ENCODE data around the gene SERPINE3.

Gene SERPINE3

DNA sequence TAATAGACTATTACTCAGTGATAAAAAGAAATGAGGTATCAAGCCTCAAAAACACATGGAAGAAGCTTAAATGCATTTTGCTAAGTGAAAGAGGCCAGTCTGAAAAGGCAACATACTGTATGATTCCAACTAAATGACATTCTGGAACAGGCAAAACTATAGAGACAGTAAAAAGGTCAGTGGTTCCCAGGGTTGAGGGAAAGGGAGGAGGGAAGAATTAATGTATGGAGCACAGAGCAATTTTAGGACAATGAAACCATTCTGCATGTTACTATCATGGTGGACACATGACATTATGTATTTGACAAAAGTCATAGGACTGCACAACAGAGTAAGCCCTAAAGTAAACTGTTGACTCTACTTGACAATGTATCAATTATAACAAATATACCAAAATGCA lies 5.7 kb upstream of the SERPINE3 start:
- no peak overlapping the region for H3K27ac Mint-ChIP-seq
- no peaks in the 10 kb centered on the region for H3K9me3 Mint-ChIP-seq
- H3K36me3 Mint-ChIP-seq (ENCODE audit: low read depth), result no peaks in the 10 kb centered on the region

DNA sequence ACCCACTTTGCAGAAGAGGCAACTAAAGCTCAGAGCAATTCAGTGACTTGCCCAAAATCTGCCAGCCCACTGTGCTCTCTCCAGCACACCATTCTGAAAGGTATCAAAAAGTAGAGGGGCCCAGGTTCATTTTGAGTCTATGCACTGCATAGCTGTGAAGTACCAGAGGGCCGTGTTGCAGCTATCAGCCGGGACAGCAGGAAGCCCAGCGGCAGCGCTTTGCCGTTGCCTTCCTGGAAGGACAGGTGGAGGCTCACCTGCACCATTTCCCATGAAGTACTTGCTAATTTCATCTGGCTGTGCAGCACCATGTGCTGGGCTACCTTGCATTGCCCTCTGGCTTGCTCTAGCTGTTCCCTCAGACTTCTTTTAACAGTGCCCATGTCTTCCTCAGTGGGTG lies 2.7 kb upstream of the SERPINE3 start:
- no peaks in the 10 kb centered on the region for H3K9me3 Mint-ChIP-seq

More for the DNA sequence above, 5.7 kb upstream of the SERPINE3 start:
- Mint-ChIP-seq H3K27me3 (ENCODE audit: low read depth) (peaks cover 13% of the 10 kb centered on the region), H3K4me1 (ENCODE audit: low read depth) (peaks cover 18% of the 10 kb centered on the region), H3K4me3 (no peak overlapping the region)
- no peak for DNase-seq (ENCODE audit: low spot score)

DNA sequence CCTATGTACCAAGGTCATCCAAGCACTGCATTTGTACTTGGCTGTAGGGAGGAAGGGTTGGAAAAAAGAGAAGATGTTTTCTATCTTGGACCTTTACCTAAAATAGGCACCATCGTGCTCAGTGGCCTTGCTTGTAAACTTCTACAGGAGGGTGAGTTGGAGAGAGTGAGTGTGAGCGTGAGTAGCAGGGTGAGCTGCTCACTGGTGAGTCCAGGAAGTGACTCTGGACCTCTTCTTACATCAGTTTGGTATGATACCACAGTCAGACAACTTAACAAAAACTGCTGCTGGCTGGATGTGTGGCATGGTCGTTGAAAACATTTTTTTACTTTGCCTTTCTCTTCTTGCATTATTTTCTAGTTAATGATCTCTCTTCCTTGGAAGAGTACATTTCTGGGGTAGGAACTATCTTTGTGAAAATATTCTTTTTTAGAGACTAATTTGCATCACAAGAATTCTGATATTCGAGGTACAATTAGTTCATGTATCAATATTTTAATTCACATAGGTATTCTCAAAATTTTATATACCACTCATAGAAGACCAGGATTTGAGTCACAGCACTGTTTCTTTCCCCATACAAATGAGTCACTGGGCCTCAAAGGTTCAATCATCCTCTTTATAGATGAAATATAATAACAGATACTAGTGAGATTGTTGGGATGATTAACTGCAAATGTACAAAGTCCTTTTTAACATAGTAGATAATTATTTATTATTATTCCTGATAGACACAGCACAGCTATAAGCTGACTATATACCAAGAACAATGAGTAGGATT lies 651 bp downstream of the SERPINE3 start:
- no peak for DNase-seq (ENCODE audit: low spot score)
- Mint-ChIP-seq H3K9me3 (no peaks in the 10 kb centered on the region), H3K4me1 (ENCODE audit: low read depth) (peaks cover 4% of the 10 kb centered on the region)

More for the DNA sequence above, 2.7 kb upstream of the SERPINE3 start:
- H3K36me3 Mint-ChIP-seq (ENCODE audit: low read depth), result no peaks in the 10 kb centered on the region
- H3K27me3 Mint-ChIP-seq (ENCODE audit: low read depth), result peaks cover 13% of the 10 kb centered on the region
- peaks cover 11% of the 10 kb centered on the region for H3K4me1 Mint-ChIP-seq (ENCODE audit: low read depth)
- no peak for DNase-seq (ENCODE audit: low spot score)
- H3K27ac Mint-ChIP-seq, result no peak overlapping the region
- no peak overlapping the region for H3K4me3 Mint-ChIP-seq

DNA sequence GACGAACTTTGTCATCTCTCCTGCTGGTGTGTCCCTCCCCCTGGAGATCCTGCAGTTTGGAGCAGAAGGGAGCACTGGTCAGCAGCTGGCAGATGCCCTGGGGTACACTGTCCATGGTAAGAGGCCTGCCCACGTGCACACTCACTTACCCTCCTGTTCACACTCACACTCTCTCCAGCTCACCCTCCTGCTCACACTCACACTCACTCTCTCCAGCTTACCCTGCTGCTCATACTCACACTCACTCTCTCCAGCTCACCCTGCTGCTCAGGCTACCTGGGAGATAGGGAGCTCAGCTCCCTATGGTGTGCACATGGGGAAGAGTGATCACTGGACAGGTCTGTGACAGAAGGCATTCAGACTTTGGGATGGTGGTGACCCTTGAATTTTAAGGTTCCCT lies 1.7 kb downstream of the SERPINE3 start:
- Mint-ChIP-seq H3K36me3 (ENCODE audit: low read depth) (no peaks in the 10 kb centered on the region), H3K9me3 (no peaks in the 10 kb centered on the region), H3K4me1 (ENCODE audit: low read depth) (peaks cover 4% of the 10 kb centered on the region), H3K4me3 (no peak overlapping the region), H3K27ac (no peak overlapping the region), H3K27me3 (ENCODE audit: low read depth) (peaks cover 3% of the 10 kb centered on the region)
- no peak for DNase-seq (ENCODE audit: low spot score)

More for the DNA sequence above, 651 bp downstream of the SERPINE3 start:
- no peak overlapping the region for H3K27ac Mint-ChIP-seq
- H3K27me3 Mint-ChIP-seq (ENCODE audit: low read depth), result peaks cover 7% of the 10 kb centered on the region
- no peak overlapping the region for H3K4me3 Mint-ChIP-seq
- H3K36me3 Mint-ChIP-seq (ENCODE audit: low read depth), result no peaks in the 10 kb centered on the region

DNA sequence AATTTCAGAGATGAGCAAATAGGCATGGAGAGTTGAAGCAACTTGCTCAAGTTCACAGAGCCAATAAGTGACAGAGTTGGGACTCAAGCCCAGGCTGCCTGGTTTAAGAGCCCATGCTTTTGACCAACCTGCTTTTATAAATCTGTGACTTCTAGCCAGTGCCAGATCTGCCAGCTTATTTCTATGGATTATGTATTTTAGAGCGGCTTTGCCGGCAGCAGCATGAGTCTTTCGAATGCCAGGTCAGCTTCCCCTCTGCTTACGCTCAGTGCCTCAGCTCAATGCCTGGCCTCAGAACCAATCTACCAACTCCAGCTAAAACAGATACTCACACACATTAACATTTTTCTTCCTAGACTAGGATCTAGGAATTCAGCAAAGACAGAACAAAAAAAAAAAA lies 2.3 kb downstream of the SERPINE3 start:
- Mint-ChIP-seq H3K4me1 (ENCODE audit: low read depth) (peaks cover 4% of the 10 kb centered on the region), H3K36me3 (ENCODE audit: low read depth) (no peaks in the 10 kb centered on the region), H3K4me3 (no peak overlapping the region), H3K27me3 (ENCODE audit: low read depth) (no peaks in the 10 kb centered on the region), H3K9me3 (no peaks in the 10 kb centered on the region), H3K27ac (no peak overlapping the region)
- DNase-seq (ENCODE audit: low spot score), result no peak

DNA sequence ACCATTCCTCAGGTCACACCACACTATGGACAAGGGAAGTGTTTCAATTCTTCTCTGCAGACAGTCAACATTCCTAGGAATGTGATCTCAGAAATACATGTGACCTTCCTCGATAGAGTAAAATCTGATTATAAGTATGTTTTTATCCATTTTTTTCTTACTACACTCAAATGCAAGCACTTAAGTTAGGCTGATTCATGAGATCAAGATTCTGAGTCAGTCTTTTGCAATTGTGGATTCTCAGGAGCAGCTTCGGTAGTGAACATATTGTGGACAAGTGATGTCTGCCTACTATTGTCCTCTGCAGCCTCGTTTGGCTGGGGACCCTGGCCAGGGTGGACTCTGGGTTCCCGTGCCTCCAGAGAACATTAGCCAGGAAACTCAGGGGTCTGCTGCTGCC lies 3.2 kb downstream of the SERPINE3 start:
- Mint-ChIP-seq H3K9me3 (no peaks in the 10 kb centered on the region), H3K27me3 (ENCODE audit: low read depth) (no peaks in the 10 kb centered on the region), H3K36me3 (ENCODE audit: low read depth) (no peaks in the 10 kb centered on the region), H3K27ac (no peak overlapping the region), H3K4me1 (ENCODE audit: low read depth) (peaks cover 4% of the 10 kb centered on the region), H3K4me3 (no peak overlapping the region)
- no peak for DNase-seq (ENCODE audit: low spot score)

DNA sequence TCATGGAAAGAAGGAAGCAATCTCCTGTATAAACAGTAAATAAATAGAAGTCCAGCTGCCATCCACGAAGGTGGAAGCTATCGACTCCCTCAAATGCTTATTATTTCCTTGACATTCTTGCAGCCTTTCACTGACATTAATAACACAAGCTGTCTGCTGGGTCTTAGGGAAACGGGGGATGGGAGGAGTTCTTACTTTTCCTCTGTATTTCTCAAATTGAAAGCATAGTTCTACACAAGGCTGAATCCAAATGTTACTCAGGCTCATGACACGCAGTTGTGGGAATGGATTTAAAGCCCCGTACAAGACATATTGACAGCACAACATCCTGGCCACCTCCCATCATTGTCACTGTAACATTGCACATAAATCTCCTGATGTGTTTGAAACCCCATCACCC lies 4.0 kb downstream of the SERPINE3 start:
- H3K27me3 Mint-ChIP-seq (ENCODE audit: low read depth), result no peaks in the 10 kb centered on the region
- no peak overlapping the region for H3K27ac Mint-ChIP-seq

DNA sequence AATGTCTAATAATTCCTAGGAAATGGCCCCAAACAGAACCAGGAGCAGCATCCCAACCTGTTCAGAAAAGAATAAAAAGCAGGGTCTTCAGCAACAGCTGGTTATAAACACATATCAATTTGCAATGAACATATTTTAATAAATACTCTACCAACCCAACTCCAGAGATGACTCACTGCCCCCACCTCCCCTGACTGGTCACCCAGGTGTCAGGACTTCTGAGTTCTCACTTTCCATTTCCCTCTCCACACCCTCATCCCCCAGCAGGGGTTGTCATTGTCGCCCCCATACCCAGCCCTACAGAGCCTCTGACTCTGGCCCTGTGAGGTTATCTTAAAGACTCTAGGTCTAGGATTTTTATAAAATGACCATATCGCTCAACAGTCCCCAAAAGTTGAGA lies 6.9 kb downstream of the SERPINE3 start:
- H3K4me1 Mint-ChIP-seq (ENCODE audit: low read depth), result no peaks in the 10 kb centered on the region
- H3K36me3 Mint-ChIP-seq (ENCODE audit: low read depth), result no peaks in the 10 kb centered on the region
- H3K27ac Mint-ChIP-seq, result no peak overlapping the region
- no peak overlapping the region for H3K4me3 Mint-ChIP-seq
- no peaks in the 10 kb centered on the region for H3K9me3 Mint-ChIP-seq
- no peaks in the 10 kb centered on the region for H3K27me3 Mint-ChIP-seq (ENCODE audit: low read depth)
- DNase-seq (ENCODE audit: low spot score), result no peak

More for the DNA sequence above, 4.0 kb downstream of the SERPINE3 start:
- no peaks in the 10 kb centered on the region for H3K9me3 Mint-ChIP-seq
- DNase-seq (ENCODE audit: low spot score), result no peak
- peaks cover 4% of the 10 kb centered on the region for H3K4me1 Mint-ChIP-seq (ENCODE audit: low read depth)
- H3K36me3 Mint-ChIP-seq (ENCODE audit: low read depth), result no peaks in the 10 kb centered on the region
- H3K4me3 Mint-ChIP-seq, result no peak overlapping the region

DNA sequence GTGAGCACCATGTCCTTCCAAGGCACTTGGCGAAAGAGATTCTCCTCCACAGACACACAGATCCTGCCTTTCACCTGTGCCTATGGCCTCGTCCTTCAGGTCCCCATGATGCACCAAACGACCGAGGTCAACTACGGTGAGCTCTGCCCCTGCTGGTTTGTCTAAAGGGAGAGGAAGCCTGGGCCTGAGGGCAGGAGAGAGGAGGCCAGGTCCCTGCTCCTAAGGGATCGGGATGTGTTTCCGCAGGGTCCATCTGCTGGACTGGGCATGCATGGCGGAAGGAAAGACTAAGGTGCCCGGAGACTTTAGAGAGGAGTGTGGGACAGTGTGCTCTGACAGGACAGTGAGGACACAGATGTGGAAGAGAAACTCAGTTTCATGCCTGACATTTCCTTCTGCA lies 7.6 kb downstream of the SERPINE3 start:
- DNase-seq (ENCODE audit: low spot score), result no peak
- Mint-ChIP-seq H3K36me3 (ENCODE audit: low read depth) (no peaks in the 10 kb centered on the region), H3K27me3 (ENCODE audit: low read depth) (peaks cover 3% of the 10 kb centered on the region), H3K4me1 (ENCODE audit: low read depth) (no peaks in the 10 kb centered on the region), H3K27ac (no peak overlapping the region), H3K4me3 (no peak overlapping the region), H3K9me3 (no peaks in the 10 kb centered on the region)

DNA sequence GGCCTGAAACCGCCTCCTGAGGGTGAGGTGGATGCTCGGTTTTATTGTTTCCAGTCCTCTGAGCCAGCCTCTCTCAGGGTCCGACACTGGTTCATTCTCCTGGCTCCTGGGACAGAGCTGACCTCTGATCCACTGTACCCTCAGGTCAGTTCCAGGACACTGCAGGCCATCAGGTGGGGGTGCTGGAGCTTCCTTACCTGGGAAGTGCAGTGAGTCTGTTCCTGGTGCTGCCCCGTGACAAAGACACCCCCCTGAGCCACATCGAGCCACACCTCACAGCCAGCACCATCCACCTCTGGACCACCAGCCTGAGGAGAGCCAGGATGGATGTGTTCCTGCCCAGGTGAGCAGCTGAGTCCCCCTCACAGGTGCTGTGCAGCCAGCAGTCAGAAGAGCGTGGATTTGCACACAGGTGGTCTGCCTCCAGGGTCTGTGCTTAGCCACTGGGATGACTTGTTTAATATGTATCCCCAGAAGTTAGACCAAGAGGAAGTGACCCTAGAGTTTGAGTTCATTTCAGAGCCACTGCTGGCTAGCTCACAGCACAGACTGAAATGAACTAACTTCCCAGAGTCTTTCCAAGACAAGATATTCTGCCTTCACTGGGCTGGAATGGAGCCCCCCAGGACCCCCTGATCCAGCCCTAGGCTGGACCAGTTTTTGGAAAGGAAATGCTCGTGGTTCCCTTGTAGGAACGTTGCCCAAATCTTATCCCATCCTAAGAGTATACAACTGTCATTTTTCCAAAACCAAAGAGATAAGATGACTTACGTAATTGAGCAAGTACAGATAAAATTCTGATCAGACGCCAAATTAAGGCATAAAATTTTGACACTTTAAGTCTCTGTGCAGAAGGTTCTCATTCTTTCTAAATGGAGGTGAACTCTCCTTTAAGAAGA lies 8.8 kb downstream of the SERPINE3 start:
- Mint-ChIP-seq H3K27ac (no peak overlapping the region), H3K4me1 (ENCODE audit: low read depth) (no peaks in the 10 kb centered on the region), H3K36me3 (ENCODE audit: low read depth) (no peaks in the 10 kb centered on the region), H3K27me3 (ENCODE audit: low read depth) (peaks cover 3% of the 10 kb centered on the region), H3K4me3 (no peak overlapping the region), H3K9me3 (no peaks in the 10 kb centered on the region)
- no peak for DNase-seq (ENCODE audit: low spot score)

DNA sequence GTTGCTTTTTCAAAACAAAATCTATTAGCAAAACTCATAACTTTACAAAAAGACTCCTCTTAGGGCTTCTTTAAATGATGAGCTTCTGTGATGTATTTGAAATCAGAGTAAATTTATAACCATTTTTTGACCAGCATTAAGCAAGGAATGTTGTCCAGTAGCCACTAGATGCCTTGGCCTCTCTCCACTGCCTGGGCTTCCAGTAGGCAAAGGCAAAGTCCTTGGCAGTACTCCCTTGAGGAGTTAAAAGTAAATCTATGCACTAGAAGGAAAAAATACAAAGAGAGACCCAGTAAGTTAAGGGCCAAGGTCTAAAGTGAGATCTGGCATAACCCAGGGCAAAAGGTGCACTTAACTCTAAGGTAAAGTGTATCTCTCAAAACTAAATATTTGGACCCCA lies 9.5 kb downstream of the SERPINE3 start:
- Mint-ChIP-seq H3K36me3 (ENCODE audit: low read depth) (no peaks in the 10 kb centered on the region), H3K4me1 (ENCODE audit: low read depth) (no peaks in the 10 kb centered on the region), H3K9me3 (no peaks in the 10 kb centered on the region), H3K27me3 (ENCODE audit: low read depth) (peaks cover 3% of the 10 kb centered on the region), H3K4me3 (no peak overlapping the region), H3K27ac (no peak overlapping the region)
- no peak for DNase-seq (ENCODE audit: low spot score)

DNA sequence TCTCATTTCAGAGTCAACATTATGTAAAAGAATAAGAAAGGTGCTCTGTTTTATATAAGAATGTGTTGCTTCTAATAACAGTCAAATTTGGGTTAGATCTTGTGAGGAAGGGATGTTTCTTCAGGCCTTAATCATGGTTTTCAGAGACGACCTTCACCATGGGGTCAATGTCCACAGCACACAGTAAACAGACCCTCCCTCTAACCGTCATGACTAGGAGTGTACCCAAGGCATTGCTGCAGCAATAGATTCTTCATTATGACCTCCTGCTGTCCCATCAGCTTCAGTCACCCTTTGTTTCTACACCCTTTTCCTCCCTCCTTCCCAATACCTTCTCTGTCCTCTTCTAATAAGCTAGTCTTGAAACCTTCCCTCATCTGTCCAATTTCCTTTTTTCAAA lies 15.7 kb downstream of the SERPINE3 start:
- no peak overlapping the region for H3K27ac Mint-ChIP-seq
- H3K4me1 Mint-ChIP-seq (ENCODE audit: low read depth), result no peaks in the 10 kb centered on the region
- H3K4me3 Mint-ChIP-seq, result no peak overlapping the region
- peaks cover 1% of the 10 kb centered on the region for H3K36me3 Mint-ChIP-seq (ENCODE audit: low read depth)
- no peak for DNase-seq (ENCODE audit: low spot score)
- H3K27me3 Mint-ChIP-seq (ENCODE audit: low read depth), result peaks cover 3% of the 10 kb centered on the region
- no peaks in the 10 kb centered on the region for H3K9me3 Mint-ChIP-seq

DNA sequence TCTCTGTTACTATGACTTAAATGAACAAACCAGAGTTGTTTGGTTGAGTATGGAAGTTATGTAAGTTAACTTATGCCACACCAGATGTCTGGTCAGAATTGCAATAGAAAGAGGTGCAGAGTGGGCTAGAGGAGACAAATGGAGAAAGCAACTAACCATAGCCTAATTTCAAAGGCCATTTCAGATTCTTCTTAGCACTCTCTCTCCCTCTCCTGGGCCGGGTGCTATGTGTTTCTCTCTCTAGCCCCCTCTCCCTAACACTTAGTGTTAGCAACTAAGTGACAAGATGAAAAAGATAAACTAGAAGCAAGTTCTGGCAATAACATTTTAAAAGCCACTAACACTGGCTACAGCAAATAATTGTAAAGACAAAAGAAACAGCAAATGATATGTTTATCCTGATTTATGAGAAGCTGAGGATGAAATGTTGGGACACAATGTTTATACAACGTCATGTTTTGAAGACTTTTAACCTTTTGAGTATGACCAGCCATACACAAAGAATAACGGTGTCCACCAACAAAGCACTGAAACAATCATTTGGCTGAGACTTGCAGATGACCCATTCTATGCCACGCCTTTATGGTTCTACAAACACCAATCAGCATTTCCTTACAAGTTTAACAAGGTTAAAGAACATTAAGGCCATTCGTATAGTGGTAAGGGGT lies 18.6 kb downstream of the SERPINE3 start:
- Mint-ChIP-seq H3K27ac (no peak overlapping the region), H3K27me3 (ENCODE audit: low read depth) (no peaks in the 10 kb centered on the region), H3K4me1 (ENCODE audit: low read depth) (no peaks in the 10 kb centered on the region), H3K4me3 (no peak overlapping the region), H3K9me3 (no peaks in the 10 kb centered on the region), H3K36me3 (ENCODE audit: low read depth) (peaks cover 21% of the 10 kb centered on the region)
- no peak for DNase-seq (ENCODE audit: low spot score)

DNA sequence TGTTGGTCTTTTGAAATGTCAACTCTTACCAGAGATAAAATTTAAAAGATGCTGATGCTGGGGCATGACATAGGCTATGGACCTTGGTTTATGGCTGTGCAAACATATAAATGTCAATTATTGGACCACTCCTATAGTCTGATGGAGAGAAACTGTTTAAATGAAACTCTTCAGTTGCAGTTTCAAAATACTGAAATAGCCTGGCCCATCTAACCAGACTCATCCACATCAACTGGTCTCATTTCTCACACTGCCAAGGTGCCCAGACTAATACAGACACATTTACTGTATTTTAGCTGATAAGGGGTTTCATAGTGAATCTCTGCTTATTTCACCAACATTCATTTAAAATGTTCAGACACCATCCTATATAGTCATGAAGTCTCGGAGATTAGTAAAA lies 19.9 kb downstream of the SERPINE3 start:
- H3K27ac Mint-ChIP-seq, result no peak overlapping the region
- no peak for DNase-seq (ENCODE audit: low spot score)
- no peak overlapping the region for H3K4me3 Mint-ChIP-seq

More for the DNA sequence above, 19.9 kb downstream of the SERPINE3 start:
- Mint-ChIP-seq H3K9me3 (no peaks in the 10 kb centered on the region), H3K27me3 (ENCODE audit: low read depth) (no peaks in the 10 kb centered on the region), H3K36me3 (ENCODE audit: low read depth) (peaks cover 24% of the 10 kb centered on the region), H3K4me1 (ENCODE audit: low read depth) (no peaks in the 10 kb centered on the region)

Measured in T-helper 2 cell treated with Interferon-gamma antibody and Interleukin-4, amounts not matched to agents 5 μg/mL and 100 μg/mL, for 36 hours (primary cell).